Embryonic facial prominence (tissue), 1 donor: ENCODE data around the gene ECPAS.
"Not testable (repeated sequence)": the region's sequence is repeated elsewhere in the genome, so short reads cannot be mapped to it uniquely, and the experiment has no call there.

Source experiments
- DNase-seq: peaks from one replicate; pipeline ENCODE4 v3.0.0-alpha.2; 2016; ENCODE audit errors: extremely low spot score

Gene ECPAS

DNA sequence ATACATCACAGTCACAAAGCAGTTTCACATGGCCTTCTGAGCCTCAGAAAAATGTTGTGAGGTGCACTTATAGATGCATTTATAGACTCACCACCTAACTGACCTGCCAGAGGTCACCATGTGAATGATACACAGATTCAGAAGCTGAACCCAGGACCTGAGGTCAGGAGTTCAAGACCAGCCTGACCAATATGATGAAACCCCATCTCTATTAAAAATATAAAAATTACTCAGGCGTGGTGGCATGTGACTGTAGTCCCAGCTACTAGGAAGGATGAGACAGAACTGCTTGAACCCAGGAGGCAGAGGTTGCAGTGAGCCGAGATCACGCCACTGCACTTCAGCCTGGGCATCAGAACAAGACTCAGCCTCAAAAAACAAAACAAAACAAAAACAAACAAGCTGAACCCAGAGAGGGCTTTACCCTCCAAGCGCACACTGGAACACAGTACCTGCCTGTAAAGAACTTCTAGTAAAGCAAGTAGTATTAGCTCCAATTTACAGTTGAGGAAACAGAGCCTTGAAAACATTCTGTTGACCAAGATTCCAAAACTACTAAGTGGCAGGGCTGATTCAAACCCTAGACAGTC lies 16.3 kb downstream of the ECPAS start:
- DNase-seq, result no peak

DNA sequence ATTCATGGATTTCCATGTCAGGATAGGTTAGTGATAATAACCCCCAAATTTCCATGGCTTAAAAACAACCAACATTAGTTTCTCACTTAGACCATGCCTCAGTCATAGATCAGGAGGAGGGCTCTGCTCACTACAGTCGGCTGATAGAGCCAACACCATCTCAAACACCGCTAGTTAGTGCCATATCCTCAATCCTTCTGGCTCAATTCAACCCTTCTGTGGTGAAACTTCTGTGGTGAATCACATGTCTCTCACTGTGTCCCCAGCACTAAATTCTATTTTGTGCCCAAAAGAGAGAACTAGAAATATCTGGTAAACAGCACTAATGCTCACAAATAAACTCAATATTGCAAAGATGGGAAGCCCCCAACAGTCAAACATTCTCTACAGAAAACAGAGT lies 21.1 kb downstream of the ECPAS start:
- no peak for DNase-seq

DNA sequence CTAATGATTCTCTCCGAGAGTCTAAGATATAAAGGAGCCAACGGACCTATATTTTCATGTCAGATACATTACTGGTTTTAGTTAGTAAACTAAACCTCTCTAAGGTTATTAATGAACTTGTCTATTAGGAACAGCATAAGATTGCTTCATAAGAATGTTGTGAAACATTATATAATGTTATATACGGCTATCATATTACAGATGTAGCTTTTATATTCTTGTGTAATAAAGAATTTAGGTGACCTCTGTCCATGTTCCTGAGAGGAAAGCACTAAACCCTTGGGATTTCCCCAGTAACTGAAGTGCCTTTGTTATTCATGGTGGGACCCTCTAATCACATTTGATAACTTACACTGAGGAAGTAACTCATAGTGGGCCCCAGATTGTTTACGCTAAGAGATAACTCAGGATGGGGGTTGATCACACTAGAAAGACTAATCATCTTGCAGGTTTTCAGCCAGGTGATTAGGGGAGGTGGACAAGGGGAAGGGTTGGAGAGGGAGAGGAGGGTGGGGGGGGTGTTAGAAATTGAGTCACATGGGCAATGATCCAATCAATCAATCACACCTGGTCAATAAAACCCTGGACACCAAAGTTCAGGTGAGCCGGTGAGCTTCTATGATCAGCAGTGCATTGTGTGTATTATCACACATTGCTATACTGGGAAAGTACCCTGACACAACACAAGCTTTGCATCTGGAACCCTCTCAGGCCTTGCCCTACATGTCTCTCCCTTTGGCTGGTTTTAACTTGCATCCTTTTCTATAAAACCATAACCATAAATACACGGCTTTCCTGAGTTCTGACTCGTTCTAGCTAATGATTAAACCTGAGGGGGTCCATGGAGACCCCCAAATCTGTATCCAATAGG lies 25.8 kb downstream of the ECPAS start:
- no peak for DNase-seq

DNA sequence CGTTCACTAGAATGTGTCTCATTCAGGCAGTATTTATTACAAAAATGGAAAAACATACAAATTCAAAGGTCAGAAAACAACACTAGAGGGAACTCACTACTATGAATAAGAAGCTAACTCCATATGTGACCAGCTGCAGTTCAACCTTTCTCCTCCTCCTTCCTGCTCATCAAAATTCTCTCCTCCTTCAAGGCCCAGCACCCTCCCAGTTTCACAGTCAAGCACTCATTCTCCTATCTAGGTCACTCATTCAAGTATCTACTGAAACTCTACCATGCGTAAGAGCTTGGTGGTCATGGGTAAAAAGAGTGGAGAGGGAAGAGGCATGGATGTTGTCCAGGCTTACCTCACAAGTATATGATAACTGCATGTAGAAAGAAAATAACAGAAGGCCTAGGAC lies 27.7 kb downstream of the ECPAS start:
- DNase-seq, result no peak

DNA sequence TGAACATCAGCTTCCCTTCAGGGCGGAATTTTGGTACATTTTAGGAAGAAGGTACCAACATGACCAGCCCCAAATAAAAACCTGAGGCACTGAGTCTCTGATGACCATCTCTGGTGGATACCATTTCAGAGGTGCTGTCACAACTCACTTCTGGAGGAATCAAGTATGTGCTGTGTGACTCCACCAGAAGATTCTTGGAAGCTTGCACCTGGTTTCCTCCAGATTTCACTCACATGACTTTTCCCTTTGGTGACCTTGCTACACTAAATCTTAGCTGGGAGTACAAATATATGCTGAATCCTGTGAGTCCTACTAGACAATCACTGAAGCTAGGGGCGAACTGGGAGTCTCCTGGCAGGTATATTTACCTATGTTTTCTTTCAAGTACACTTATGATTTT lies 28.5 kb downstream of the ECPAS start:
- DNase-seq, result no peak

DNA sequence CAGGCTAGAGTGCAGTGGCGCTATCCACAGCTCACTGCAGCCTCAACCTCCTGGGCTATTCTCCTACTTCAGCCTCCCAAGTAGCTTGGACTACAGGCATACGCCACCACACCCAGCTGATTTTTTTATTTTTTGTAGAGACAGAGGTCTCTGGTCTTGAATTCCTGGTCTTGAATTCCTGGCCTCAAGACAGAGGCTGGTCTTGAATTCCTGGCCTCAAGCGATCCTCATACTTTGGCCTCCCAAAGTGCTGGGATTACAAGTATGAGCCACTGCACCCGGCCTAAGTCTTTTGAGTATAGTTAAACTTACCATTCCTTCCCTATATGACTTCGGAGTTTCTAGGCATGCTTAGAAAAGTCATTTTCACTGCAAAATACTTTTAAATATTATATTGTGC lies 29.4 kb downstream of the ECPAS start:
- DNase-seq, result no peak

DNA sequence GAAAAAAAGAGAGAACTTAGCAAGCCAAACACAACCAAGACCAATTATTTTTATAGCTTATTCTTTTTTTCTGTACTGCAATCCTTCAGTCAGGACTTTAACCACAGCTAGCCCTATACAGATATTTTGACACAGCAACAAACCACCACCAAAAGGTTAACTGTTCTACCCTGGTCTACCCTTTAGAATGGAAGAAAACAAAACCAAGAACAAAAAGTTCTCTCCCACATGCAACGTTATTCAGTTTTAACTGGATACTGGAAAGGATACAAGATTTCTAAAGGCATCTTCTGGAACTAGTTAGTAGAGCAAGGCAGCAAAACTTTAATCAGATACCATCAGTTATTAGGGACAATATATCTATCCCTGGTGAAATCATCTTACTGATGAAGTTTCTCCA lies 32.6 kb downstream of the ECPAS start:
- no peak for DNase-seq

DNA sequence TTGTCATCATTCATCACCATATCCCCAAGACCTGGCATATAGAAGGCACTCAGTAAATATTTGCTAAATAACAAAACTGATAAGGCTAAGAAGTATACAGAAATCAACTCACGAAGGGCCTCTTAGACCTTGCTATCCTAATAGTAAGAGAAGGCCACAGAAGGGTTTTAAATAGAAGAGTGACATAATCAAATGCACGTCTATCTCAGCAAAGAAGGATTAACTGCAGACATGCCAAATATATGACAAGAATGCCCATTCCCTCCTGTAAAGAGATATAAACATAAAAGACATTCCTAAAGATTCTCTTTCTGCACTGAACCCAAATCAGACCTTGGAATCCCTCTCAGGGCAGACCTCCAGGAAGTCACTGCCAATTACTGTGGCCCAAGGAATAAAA lies 34.1 kb downstream of the ECPAS start:
- no peak for DNase-seq

DNA sequence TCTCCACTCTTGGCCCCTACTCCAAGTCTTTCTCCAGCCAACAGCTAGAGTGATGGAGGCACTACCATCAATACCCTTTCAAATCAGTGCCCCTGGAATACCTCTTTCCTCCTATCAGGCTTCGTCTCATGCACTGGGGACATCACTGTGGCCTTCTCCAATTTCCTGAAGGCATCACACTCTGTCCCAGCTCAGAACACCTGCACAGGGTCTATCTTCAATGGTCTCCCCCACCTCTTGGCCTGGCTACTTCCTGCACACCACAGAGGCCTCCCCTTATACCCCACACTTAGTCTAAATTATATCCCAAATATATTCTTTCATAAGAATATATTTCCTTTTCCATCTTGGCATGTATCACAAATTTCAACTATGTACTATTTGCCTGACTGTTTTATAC lies 34.5 kb downstream of the ECPAS start:
- DNase-seq, result no peak

DNA sequence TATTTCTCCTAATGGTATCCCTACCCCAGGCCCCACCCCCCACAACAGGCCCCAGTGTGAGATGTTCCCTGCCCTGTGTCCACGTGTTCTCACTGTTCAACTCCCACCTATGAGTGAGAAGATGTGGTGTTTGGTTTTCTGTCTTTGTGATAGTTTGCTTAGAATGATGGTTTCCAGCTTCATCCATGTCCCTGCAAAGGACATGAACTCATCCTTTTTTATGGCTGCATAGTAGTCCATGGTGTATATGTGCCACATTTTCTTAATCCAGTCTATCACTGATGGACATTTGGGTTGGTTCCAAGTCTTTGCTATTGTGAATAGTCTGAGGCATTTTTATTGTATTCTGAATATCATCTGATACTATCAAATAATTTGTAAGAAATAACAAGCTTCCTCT lies 38.4 kb downstream of the ECPAS start:
- not testable (repeated sequence) for DNase-seq

DNA sequence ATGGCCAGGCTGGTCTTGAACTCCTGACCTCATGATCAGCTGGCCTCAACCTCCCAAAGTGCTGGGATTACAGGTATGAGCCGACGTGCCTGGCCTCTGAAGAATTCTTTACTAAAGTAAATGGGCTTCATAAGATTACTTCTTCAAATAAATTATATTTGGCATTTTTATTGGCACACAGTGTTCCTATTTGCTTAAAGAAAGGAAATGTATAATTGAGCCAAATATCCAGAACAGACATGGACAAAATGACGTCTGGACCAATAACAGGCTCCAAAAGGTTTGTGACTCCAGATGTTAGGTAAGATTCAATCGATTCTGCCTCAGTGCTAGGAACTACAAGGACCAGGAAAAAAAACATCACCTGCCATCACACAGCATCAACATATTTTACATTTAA lies 40.7 kb downstream of the ECPAS start:
- DNase-seq, result no peak

DNA sequence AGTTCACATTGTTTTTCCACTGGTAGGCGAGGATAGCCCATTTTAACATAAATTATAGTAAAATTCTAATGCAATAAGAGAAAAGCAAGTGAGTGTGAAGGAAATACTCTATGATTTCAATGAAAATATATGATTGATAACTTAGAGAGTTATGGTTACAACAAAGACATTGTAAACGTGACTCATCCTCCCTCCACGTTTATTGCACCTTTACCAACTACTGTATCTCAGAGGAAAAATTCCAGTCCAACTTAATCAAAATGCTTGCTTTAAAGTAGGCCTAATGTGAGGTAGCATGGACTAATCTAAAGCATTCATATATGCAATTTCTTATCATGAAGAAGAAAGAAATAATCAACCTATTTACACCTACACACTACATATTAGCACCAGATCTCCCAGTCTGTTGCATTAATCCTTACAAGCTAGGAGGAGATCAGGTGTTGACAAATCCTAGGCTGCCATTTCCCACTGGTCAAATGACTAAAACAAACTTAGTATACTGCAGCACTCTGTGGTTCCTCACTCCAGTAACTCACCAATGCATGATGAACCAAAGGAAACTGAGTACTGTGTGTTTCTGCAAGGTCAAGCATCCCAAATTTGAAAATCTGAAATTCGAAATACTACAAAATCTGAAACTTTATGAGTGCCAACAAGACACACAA lies 41.7 kb downstream of the ECPAS start:
- no peak for DNase-seq

DNA sequence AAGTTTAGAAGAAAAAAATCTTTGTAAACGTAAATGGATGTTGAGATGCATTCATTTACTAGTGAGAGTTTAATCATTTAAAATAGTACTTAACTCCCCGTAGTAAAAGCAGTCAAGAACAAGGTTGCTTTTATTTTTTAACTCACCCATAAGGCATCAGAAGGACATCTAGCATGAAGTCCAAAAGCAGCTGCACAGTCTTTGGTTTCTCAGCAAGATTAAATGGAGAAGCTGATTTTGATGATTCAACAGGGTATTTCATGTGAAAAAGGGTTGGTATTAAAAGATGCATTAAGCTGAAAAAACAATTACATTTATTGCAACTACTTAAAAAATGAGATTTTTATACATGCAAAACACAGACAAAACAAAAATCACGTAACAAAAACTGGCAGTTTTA lies 44.0 kb downstream of the ECPAS start:
- no peak for DNase-seq

DNA sequence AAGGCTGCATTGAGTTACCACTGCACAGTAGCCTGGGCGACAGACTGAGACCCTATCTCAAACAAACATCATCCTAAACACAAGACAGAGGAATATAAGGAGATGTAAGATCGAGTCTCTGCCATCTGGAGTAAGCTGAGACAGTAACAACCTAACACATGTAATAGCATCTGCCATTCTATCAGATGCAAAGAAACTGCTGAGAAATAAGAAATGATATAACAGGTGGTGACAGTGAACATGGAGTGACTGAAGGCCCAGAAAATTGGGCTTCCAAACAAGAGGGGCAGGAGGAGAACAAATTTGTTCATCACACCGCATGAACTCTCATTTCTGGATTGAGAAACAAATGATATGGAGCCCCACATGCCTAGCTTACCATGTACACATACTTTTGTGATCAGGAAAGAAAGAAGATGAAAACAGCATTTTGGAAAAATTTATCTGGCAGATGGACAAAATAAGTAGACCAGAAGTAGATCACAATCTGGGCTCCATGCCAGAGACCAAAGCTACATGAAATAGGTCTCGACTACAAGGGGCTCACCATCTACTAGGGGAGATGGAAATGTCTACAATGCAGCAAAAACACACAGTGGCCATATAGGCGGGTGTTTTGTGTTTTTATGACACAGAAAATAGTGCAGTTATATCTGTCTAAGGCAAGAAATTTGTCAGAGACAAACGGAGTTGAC lies 45.5 kb downstream of the ECPAS start:
- DNase-seq, result no peak

DNA sequence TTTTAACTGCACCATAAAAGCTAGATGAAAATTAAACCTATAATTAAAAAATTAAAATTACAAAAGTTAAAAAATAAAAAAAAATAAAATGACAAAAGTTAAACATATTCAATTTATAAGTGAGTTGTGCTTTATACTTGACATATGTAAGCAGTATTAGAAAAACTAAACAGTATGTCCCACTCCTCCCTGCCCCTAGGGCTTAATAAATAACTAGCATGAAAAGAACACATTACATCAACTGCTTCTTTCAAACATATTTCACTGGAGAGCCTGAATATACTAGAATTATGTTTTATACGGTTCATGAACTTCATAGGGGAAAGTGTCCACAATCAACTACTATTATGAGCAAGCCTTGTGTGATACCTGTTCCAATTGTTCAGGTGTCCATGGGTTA lies 47.6 kb downstream of the ECPAS start:
- DNase-seq, result no peak

DNA sequence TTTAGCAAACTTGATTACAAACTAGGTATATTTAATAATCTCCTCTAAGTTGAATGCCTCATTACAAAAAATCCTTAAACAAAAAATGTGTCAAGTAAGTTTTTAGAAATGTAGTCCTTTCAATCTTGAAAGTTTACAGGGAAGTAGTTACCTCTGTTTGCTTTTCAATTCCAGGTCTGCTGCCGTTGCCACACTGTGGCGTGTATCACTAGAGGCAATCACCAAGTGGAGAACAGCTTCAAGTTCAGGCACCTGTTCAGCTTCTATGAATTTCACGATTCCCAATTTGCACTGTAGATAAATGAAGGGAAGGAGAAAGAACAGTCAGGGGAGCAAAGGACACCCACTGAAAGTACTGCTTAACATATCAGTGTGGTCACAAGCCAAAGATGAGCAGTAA lies 51.1 kb downstream of the ECPAS start:
- DNase-seq, result no peak

DNA sequence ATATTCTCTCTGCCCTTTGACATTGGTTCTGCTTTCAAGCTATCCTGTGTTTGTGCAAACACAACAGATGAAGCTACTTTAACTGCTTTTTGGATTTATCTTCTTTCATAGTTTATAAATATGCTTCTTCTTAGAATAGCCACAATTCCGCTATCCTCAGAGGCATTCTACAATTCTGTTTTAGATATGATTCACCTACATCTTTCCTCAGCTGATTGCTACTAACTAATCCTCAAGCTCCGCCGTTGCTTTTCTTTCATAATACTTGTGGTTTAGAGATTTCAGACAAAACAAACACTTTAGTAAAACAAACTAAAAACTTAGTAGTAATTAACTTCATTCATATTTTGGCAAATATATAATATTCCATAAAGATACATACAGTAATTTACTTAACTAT lies 52.5 kb downstream of the ECPAS start:
- DNase-seq, result no peak

DNA sequence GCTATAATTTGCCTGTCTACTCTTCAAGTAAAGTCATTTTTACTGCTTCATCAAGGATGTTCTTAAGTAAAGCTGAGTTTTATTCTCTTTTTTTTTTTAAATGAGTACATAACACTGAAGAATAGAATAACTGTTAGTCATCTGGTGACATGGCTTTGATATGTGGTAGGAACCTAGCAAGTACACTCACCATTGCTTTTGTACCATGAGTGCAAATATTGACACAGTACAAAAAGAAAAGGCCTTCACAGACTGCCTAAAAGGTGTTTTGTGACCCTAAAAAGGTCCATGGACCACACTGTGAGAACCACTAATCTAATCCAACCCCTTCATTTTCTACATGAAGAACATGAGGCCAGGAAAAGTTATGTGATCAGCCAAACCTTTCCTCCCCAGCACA lies 55.0 kb downstream of the ECPAS start:
- DNase-seq, result no peak

DNA sequence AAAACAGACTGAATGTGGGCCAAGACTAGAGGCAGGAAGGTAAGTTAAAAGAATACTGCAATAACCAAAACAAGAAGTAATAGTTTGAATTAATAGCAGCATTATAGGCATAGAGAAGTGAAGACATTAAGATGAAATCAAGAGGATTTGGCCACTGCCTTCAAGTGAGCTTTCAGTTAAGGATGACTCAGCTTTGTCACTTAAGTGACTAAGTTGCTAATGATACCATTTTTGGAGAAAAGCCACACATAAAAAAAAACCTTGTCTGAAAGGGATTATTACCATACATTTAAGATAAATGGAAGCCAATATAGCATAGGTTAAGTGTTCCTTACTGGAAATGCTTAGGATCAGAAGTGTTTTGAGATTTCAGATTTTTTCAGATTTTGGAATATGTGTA lies 57.0 kb downstream of the ECPAS start:
- no peak for DNase-seq

DNA sequence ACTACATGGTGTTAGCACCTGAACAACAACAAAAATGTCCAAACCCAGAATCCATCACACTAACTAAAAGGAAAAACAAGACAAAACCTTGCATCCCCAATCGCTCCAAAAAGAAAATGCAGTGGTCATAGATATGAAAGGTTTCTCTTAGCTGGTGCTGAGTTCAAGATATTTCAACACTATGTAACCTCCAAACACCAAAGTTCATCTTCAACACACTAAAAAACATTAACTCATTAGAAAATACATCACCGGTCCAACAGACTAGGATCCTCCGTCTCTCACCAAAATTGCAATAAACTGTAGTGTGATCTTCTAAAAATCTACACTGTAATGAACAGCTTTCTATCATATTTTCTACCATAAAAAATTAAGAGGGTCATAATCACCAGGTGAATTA lies 60.8 kb downstream of the ECPAS start:
- no peak for DNase-seq

DNA sequence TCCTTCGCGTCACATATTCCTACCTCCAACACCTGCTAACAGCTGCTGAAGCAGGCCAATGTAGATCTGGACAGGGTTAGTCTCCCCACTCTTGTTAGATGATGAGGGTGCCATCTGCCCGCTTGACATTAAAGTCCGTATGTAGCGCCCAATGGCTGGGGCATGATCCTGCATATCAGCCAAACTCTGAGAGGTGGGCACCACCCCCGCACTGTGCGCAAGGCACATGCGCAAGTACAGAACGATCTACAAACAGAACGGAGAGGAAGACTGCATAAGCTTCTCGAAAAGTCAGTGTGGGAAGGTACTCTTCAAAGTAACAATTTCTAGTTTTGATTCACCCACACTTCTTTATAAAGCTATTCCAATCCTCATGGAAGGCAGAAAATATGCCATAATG lies 69.8 kb downstream of the ECPAS start:
- DNase-seq, result no peak

DNA sequence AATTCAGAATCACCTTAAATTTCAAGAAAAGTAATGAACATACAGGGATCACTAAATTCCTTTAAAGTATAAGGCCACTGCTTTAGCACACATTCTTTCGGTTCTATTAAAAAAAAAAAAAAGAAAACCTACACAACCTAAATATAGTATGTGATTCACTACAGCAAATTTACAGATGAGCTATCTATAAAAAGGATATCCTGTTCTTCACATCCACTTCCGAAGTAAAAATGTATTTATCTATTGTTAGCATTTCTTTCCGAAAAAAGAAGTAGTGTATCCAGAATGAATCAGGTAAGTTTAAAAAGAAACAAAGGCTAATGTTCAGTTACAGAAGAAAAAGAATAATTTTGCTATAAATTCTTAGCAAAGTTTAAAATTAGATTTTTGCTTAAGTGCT lies 70.2 kb downstream of the ECPAS start:
- DNase-seq, result no peak

DNA sequence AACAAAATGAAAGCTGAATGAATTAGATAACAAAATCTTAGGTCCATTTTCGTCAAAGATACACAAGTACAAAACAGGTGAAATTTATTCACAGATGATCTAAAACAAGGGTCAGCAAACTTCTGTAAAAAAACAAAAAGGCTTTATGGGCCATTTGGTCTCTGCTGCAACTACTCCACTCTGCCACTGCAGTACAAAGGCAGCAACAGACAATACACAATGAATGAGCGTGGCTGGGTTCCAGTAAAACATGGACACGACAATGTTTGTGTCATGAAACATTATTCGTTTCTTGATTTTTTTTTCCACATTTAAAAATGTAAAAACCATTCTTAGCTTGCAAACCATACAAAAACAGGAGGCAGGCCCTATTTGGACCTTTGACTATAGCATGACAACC lies 71.9 kb downstream of the ECPAS start:
- DNase-seq, result no peak
